Central memory CD4-positive, alpha-beta T cell (primary cell): ENCODE measurements around the gene OR51A7.

Experiments
- DNase-seq: peaks from one replicate; pipeline ENCODE4 v3.0.0; 2022

Gene OR51A7

DNA sequence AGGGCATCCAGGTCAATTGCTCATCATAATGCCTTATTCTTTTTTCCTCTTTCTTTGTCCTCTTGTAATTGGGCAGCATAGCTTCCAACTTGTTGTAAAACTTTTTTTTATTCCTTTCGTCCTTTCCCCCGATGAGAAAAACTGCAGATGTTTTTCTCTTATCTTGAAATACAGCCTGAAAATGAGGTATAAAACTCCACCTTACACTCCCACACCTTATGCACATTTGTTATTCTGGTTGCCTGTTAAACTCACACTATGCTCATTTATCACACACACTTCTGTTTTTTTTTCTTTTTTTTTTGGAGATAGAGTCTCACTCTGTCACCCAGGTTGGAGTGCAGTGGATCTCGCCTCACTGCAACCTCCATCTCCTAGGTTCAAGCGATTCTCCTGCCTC, 53.8 kb downstream of the OR51A7 start:
- DNase-seq: no peak
